Measurements from ENCODE around the gene STK26. TPM values are rescaled to one million over a fixed set of nuclear protein-coding genes. Genes with fewer than 3 reads are reported as not detected.

STK26 gene
- total and polyA plus RNA-seq, 2 of the 13 experiments (the other 11 are each of a cell fraction or from before 2014, with no cell fraction given) = 16.9 to 47.9 TPM

- TF ChIP-seq RFX3 (CRISPR knock-in tag; IDR thresholded peaks at IDR 0.05) (no peak), PHF8 (CRISPR knock-in tag; IDR thresholded peaks at IDR 0.05) (peak; percentile 42; the same call in 1 of the 2 replicates), SMARCE1 (IDR thresholded peaks at IDR 0.05; ENCODE audit: borderline replicate concordance) (no peak), AKAP8 (CRISPR knock-in tag; IDR thresholded peaks at IDR 0.05) (no peak), JDP2 (CRISPR knock-in tag; IDR thresholded peaks at IDR 0.05; ENCODE audit: borderline replicate concordance) (no peak; the same call in 1 of the 2 replicates), KLF16 (CRISPR knock-in tag; IDR thresholded peaks at IDR 0.05) (peak in 1 of 2 experiments; percentile 62; a peak in 1 of 4 replicates), ARNTL (CRISPR knock-in tag; IDR thresholded peaks at IDR 0.05) (no peak), TMF1 (CRISPR knock-in tag; IDR thresholded peaks at IDR 0.05; ENCODE audit: low read depth) (no peak), EHMT2 (IDR thresholded peaks at IDR 0.05; ENCODE audit: borderline replicate concordance, low read depth, low read length) (no peak), ZNF709 (CRISPR knock-in tag; IDR thresholded peaks at IDR 0.05) (no peak), ZNF589 (CRISPR knock-in tag; conservative IDR thresholded peaks at IDR 0.05) (0 out of 2 replicates have a peak, but pooled peaks have one; percentile 42), BCL3 (CRISPR knock-in tag; IDR thresholded peaks at IDR 0.05) (no peak), SNRNP70 (IDR thresholded peaks at IDR 0.05; ENCODE audit: low read depth, low read length) (no peak), CAMTA2 (CRISPR knock-in tag; IDR thresholded peaks at IDR 0.05; ENCODE audit: borderline replicate concordance) (no peak), CHD4 (IDR thresholded peaks at IDR 0.05; ENCODE audit: borderline replicate concordance, low read length) (no peak), NFAT5 (CRISPR knock-in tag; IDR thresholded peaks at IDR 0.05) (no peak), TFDP2 (CRISPR knock-in tag; IDR thresholded peaks at IDR 0.05) (0 out of 2 replicates have a peak, but pooled peaks have one; percentile 2), SRSF9 (IDR thresholded peaks at IDR 0.05; ENCODE audit: borderline replicate concordance, insufficient read depth, low read depth, low read length, poor library complexity, severe bottlenecking) (no peak), MTERF4 (CRISPR knock-in tag; IDR thresholded peaks at IDR 0.05) (no peak)
Measured at GRCh38 chrX:132022967-132023895, at the start of gene STK26 (continued).
